Measurements from ENCODE around the gene ETV3. TPM values are rescaled to one million over a fixed set of nuclear protein-coding genes. Genes with fewer than 3 reads are reported as not detected.
"Not testable (repeated sequence)": the region's sequence is repeated elsewhere in the genome, so short reads cannot be mapped to it uniquely, and the experiment has no call there.

Gene ETV3
- total RNA-seq, 1 experiment from 2014 or later: 36.3 TPM

DNA sequence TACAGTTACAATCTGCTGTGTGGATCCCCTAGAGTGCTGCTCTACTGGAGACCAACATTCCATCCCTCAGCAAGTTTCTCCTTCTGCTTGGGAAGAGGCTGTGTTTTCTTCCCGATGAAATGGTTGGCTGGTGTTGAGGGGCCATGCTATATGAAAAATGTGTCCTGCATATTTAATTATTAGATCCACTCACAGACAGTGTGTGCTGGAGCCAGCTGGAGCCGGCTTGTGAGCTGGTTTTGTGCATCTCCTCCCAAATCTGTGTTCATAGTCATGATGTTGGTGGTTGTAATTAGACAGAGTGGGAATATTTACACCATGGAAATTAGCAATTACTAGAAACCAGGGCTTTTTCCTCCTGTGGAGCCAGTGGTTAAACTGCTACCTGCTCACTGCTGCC is 34.4 kb upstream of the ETV3 start:
- not testable (repeated sequence) for H3K56ac ChIP-seq (ENCODE audit: insufficient read length, low read depth, low read length); H3K23me2 ChIP-seq (ENCODE audit: insufficient read length, low read depth, low read length, poor library complexity, severe bottlenecking); H4K20me1 ChIP-seq (ENCODE audit: control insufficient read depth, insufficient read depth, insufficient read length); H3K9me3 Mint-ChIP-seq; H2BK5ac ChIP-seq (ENCODE audit: insufficient read length, low read length); H2BK20ac ChIP-seq (ENCODE audit: low read depth, low read length, poor library complexity, severe bottlenecking); H2AFZ ChIP-seq (ENCODE audit: low read length); H4K8ac ChIP-seq (replicated peaks; ENCODE audit: insufficient read length, low read depth, low read length); H3K9ac ChIP-seq (ENCODE audit: extremely low read depth, insufficient read length, low read length); H3K4me2 ChIP-seq (ENCODE audit: insufficient read depth, insufficient read length, low read length); H3K4ac ChIP-seq (ENCODE audit: low read depth, low read length); H3K4me3 Mint-ChIP-seq; H3K27me3 Mint-ChIP-seq (ENCODE audit: low read depth); H3K27me3 ChIP-seq (ENCODE audit: insufficient read depth, low read length); H3K79me1 ChIP-seq (ENCODE audit: insufficient read depth, low read depth, low read length, poor library complexity, severe bottlenecking); H3K23ac ChIP-seq (ENCODE audit: insufficient read length, low read depth, low read length); H3K4me1 ChIP-seq (ENCODE audit: insufficient read depth, low read length); H3K79me2 ChIP-seq (ENCODE audit: insufficient read depth, low read length); H3K9me3 ChIP-seq (ENCODE audit: control insufficient read depth, low read depth, low read length); H4K5ac ChIP-seq (ENCODE audit: insufficient read length, low read depth, low read length); H2BK12ac ChIP-seq (ENCODE audit: insufficient read length, low read depth, low read length); H3K27ac Mint-ChIP-seq; H3K36me3 Mint-ChIP-seq (ENCODE audit: insufficient read depth in 1 of 3, low read depth in 3 of 3); H2BK15ac ChIP-seq (ENCODE audit: low read depth, low read length); H3K27ac ChIP-seq (ENCODE audit: insufficient read length, low read depth, low read length); H2AK5ac ChIP-seq (ENCODE audit: insufficient read length, low read length); H3T11ph ChIP-seq (ENCODE audit: low read length); H2BK120ac ChIP-seq (ENCODE audit: low read depth, low read length, poor library complexity, severe bottlenecking); DNase-seq; H3K18ac ChIP-seq (ENCODE audit: insufficient read length, low read depth, low read length); H3K14ac ChIP-seq (ENCODE audit: insufficient read depth, low read length); H4K91ac ChIP-seq (ENCODE audit: insufficient read length, low read depth, low read length)
- no CpG with 5 or more reads among the region's 2 CpGs for WGBS (ENCODE audit: extremely low coverage, insufficient read length, low lambda C conversion rate)
- peaks cover 10 to 15% of the 10 kb centered on the region in 2 experiments; a peak in 3 of 4 replicates for H3K4me1 Mint-ChIP-seq
